Measurements from ENCODE around the gene NRGN. TPM values are rescaled to one million over a fixed set of nuclear protein-coding genes. Genes with fewer than 3 reads are reported as not detected.

The NRGN gene
- total and polyA plus RNA-seq, 4 donors, result 0.51 to 1.7 (median 1.6) TPM; not detected in 1

GRCh38 chr11:124712392-124712791 lies 27.4 kb upstream of the NRGN start:
- WGBS, result 63% methylated on average over 3 of the region's 3 CpGs
- Histone ChIP-seq H3K4me3 (ENCODE audit: low read depth in 1 of 3, low read length in 3 of 3) (no peak overlapping the region), H3K36me3 (ENCODE audit: control insufficient read depth in 4 of 4, insufficient read depth in 3 of 4, low read depth in 1 of 4, low read length in 3 of 4) (no peaks in the 10 kb centered on the region), H3K27ac (ENCODE audit: low read depth in 1 of 2, low read length in 2 of 2) (no peak overlapping the region), H3K9ac (ENCODE audit: low read depth in 1 of 2, low read length in 2 of 2) (no peak overlapping the region), H3K9me3 (ENCODE audit: control insufficient read depth in 4 of 4, low read length in 3 of 4) (peaks cover 0 to 8% (median 3%) of the 10 kb centered on the region in 4 donors), H3K27me3 (ENCODE audit: control insufficient read depth in 4 of 4, insufficient read depth in 4 of 4, low read length in 3 of 4) (peaks cover 0 to under 1% (median 0%) of the 10 kb centered on the region in 4 donors), H3K4me1 (ENCODE audit: control insufficient read depth in 4 of 4, insufficient read depth in 4 of 4, low read length in 3 of 4) (peaks cover 0 to 1% (median 0%) of the 10 kb centered on the region in 4 donors)
- TF ChIP-seq ATF3 (IDR thresholded peaks at IDR 0.05) (no peak), HNF4G (IDR thresholded peaks at IDR 0.05) (no peak), GABPA (IDR thresholded peaks at IDR 0.05 in 1 of 2, conservative IDR thresholded peaks at IDR 0.05 in 1 of 2) (no peak), YY1 (IDR thresholded peaks at IDR 0.05) (no peak), REST (IDR thresholded peaks at IDR 0.05) (no peak), JUND (IDR thresholded peaks at IDR 0.05) (no peak), RAD21 (IDR thresholded peaks at IDR 0.05) (no peak), NR2F2 (IDR thresholded peaks at IDR 0.05) (no peak), TAF1 (conservative IDR thresholded peaks at IDR 0.05) (no peak), FOXA2 (IDR thresholded peaks at IDR 0.05) (no peak), RXRA (IDR thresholded peaks at IDR 0.05) (no peak), EGR1 (IDR thresholded peaks at IDR 0.05; ENCODE audit: low read depth in 2 of 2) (no peak), FOXA1 (IDR thresholded peaks at IDR 0.05) (no peak), ZBTB33 (IDR thresholded peaks at IDR 0.05) (no peak)
- DNase-seq (ENCODE audit: low spot score), result no peak

- Histone ChIP-seq H3K4me3 (ENCODE audit: low read depth in 1 of 3, low read length in 3 of 3) (no peak overlapping the region), H3K9ac (ENCODE audit: low read depth in 1 of 2, low read length in 2 of 2) (no peak overlapping the region), H3K27ac (ENCODE audit: low read depth in 1 of 2, low read length in 2 of 2) (no peak overlapping the region), H3K4me1 (ENCODE audit: control insufficient read depth in 4 of 4, insufficient read depth in 4 of 4, low read length in 3 of 4) (peaks cover 0 to 11% (median 8%) of the 10 kb centered on the region in 4 donors), H3K36me3 (ENCODE audit: control insufficient read depth in 4 of 4, insufficient read depth in 3 of 4, low read depth in 1 of 4, low read length in 3 of 4) (no peaks in the 10 kb centered on the region), H3K27me3 (ENCODE audit: control insufficient read depth in 4 of 4, insufficient read depth in 4 of 4, low read length in 3 of 4) (peaks cover 0 to 8% (median 2%) of the 10 kb centered on the region in 4 donors), H3K9me3 (ENCODE audit: control insufficient read depth in 4 of 4, low read length in 3 of 4) (no peaks in the 10 kb centered on the region)
- 59% methylated on average over 3 of the region's 3 CpGs for WGBS
- no peak for DNase-seq (ENCODE audit: low spot score)
- TF ChIP-seq JUND (IDR thresholded peaks at IDR 0.05), result no peak
- no peak for TF ChIP-seq SP1 (IDR thresholded peaks at IDR 0.05)
- no peak for TF ChIP-seq EGR1 (IDR thresholded peaks at IDR 0.05; ENCODE audit: low read depth in 2 of 2)
- no peak for TF ChIP-seq ATF3 (IDR thresholded peaks at IDR 0.05)
- no peak for TF ChIP-seq MAX (IDR thresholded peaks at IDR 0.05)
- TF ChIP-seq ZBTB33 (IDR thresholded peaks at IDR 0.05), result no peak
- no peak for TF ChIP-seq GABPA (IDR thresholded peaks at IDR 0.05 in 1 of 2, conservative IDR thresholded peaks at IDR 0.05 in 1 of 2)
- no peak for TF ChIP-seq RAD21 (IDR thresholded peaks at IDR 0.05)
- TF ChIP-seq FOXA1 (IDR thresholded peaks at IDR 0.05), result no peak
- TF ChIP-seq RXRA (IDR thresholded peaks at IDR 0.05), result no peak
- no peak for TF ChIP-seq REST (IDR thresholded peaks at IDR 0.05)
- TF ChIP-seq YY1 (IDR thresholded peaks at IDR 0.05), result no peak
- TF ChIP-seq FOXA2 (IDR thresholded peaks at IDR 0.05), result no peak
- no peak for TF ChIP-seq HNF4G (IDR thresholded peaks at IDR 0.05)
- TF ChIP-seq CTCF (IDR thresholded peaks at IDR 0.05; ENCODE audit: low read depth, low read length, missing input control), result no peak
Measured at GRCh38 chr11:124716591-124716990, 23.2 kb upstream of the NRGN start.

Data from liver (tissue), 9 donors.